TTC549 (cell line): ENCODE data around the gene PTPRU.

Source experiments
- FAIRE-seq: peaks from 2 replicates; lab custom pipeline; 2012; peaks lifted over from hg19 to GRCh38; lab: Jason Lieb, UNC

The PTPRU gene

DNA sequence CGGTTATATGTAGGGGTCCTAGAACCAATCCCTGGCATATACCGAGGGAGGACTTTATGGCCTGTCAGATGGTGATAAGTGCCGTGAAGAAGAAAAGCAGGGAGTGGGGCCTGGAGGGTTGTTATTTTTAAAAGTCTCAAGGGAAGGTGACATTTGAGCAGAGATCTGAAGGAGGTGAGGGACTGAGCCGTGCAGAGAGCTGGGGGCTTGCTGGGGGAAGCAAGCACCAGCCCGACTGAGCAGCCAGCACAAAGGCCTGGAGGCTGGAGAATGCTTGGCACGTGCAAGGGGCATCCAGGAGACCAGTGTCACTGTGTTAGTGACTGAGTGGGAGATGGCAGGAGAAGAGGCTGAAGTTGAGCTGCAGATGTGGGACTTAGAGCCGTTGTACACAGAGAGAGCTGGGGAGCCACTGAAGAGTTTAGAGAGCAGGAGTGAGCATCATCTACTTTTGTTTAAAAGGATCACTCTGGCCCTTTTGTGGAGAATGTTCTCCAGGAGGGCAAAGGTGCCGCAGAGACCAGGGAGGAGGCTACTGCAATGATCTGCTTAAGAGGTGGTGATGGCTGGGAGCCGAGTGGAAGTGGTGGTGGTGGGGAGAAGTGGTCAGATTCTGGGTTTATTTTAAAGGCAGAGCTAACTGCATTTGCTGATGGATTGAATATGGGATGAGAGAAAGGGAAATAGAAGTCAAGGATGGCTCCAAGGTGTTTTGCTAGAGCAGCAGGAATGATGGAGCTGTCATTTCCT lies 31.2 kb downstream of the PTPRU start:
- no peak for FAIRE-seq

DNA sequence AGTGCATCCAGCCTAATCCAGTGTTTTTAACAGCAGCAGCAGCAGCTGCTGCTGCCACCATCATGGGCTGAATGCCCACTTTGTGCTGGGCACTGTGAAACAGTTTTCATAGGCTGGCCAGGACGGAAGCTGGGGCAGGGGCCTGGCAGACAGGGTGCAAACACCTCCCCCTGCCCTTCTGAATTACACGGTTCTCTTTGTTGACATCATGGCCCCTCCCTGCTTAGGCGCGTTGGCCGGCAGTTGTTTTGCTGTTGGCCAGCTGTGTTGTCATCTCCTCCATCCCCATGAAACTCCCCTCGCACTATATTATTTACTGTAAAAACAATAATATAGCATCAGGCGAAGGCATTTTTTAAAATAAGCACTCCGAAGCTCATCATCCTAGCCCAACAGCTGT lies 33.1 kb downstream of the PTPRU start:
- FAIRE-seq = no peak

DNA sequence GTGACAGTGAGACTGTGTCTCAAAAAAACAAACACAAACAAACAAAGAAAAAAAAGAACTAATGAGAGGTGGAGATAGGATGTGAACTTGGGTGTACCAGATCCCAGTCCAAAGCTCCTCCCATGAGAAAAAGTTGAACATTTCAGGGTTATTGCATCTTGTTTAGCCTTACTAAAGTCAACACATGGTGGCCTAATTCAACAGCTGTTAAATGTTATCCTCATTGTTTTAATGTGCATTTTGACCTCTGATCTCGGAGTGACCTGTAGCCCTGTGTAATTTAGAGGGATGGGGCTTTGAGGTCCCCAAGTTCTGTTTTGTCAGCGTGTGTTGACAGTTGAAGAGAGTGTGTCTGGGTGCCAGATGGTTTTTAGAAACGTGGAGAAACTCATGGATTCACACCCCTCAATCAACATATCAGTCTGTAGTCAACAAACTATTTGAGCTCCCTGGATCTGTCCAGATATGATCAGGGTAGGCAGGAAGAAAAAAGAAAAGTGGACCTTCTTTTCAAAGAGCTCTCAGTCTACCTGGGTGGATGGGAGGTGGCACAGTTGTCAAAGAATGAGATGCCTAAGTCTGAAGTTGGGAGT lies 34.7 kb downstream of the PTPRU start:
- FAIRE-seq = no peak

DNA sequence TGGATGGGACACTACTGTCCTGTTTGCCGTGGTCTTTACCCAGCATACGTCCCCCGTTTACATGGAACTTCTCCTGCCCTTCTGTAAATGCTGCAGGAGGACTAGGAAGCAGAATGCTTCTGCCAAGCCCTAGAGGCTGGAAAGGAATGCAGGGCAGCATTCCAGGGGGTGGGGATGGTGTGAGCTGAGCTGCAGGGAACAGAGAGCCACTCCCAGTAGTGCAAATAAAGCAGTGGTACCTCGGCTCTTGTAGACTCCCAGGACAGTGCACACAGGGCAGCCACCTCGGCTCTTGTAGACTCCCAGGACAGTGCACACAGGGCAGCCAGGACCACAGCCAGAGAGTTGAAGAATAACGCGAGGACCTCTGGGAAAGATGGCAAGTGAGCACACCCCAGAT lies 35.4 kb downstream of the PTPRU start:
- FAIRE-seq = no peak

DNA sequence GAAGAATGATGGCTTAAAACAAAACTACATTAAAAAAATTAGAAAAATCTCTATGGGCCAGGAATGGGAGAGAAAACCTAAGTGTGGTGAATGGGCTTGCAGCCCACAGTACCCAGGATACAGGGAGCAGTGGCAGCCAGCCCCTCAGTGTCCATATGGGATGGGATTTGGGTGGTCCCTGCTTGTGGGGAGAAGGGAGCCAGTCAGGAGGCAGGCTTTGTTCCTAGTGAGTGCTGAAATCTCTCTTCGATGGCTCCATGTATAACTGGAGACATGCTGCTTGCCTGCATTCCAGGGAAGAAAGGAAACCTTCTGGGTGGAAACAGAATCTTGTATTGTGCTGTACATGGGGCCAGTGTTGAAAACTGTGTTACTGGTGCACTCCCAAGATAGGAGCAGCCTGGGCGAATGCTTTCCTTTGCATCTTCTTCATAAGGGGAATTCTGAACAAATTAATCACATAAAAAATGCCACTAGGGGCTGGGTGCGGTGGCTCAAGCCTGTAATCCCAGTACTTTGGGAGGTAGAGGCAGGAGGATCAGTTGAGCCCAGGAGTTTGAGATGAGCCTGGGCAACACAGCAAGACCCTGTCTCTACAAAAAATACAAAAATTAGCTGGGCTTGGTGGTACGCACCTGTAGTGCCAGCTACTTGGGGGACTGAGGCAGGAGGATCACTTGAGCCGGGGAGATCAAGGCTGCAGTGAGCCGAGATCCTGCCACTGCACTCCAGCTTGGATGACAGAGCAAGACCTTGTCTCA lies 36.0 kb downstream of the PTPRU start:
- no peak for FAIRE-seq

DNA sequence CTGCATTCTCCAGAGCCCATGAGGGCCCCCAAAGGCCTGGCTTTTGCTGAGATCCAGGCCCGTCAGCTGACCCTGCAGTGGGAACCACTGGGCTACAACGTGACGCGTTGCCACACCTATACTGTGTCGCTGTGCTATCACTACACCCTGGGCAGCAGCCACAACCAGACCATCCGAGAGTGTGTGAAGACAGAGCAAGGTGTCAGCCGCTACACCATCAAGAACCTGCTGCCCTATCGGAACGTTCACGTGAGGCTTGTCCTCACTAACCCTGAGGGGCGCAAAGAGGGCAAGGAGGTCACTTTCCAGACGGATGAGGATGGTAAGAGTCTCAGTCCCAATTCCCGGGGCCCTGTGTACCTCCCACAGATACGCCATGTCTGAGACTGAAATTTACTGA lies 39.1 kb downstream of the PTPRU start:
- no peak for FAIRE-seq

DNA sequence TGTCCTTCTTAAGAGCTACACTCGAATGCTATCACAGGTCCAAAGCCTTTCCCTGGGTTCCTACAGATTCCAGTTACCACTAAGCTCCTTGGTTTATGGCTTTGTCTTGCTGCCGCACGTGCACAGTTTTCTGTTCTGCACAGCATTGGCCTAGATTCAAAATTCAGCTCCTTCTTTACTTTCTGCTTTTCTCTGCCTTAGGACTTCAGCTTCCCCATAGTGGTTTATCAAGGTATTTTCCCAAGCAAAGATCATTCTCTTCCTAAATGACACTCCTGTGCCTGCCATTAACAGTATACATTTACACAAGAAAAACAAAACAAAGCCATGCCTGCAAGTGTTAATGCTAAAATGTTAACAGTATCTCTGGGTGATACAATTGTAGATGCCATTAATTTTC lies 41.8 kb downstream of the PTPRU start:
- FAIRE-seq = no peak

DNA sequence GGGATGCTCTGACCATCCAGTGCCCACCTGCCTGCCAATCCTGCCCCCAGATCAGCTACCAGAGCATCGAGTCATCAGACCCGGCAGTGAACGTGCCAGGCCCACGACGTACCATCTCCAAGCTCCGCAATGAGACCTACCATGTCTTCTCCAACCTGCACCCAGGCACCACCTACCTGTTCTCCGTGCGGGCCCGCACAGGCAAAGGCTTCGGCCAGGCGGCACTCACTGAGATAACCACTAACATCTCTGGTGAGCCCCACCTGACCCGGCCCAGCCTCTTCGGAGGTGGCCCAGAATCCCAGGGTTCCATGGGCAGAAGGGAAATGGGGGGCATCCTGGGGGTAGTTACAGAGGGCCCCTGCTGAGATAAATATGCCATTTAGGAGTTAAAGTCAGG lies 43.1 kb downstream of the PTPRU start:
- no peak for FAIRE-seq

DNA sequence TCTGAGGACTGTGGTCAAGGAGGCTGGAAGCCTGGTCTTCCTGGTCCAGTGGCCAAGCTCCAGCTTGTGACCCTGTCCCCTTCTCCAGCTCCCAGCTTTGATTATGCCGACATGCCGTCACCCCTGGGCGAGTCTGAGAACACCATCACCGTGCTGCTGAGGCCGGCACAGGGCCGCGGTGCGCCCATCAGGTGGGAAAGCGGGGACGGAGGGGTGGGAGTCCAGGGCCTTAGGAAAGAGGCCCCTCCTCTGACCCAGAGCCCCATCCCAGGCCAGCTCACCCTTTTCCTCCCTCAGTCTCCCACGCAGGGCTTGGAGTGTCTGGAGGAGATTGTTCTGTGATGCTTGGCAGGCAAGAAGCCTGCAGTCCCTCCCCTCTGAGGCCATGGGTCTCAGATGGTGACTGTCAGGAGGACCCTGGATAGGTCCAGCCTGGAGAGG lies 43.6 kb downstream of the PTPRU start:
- FAIRE-seq = no peak

DNA sequence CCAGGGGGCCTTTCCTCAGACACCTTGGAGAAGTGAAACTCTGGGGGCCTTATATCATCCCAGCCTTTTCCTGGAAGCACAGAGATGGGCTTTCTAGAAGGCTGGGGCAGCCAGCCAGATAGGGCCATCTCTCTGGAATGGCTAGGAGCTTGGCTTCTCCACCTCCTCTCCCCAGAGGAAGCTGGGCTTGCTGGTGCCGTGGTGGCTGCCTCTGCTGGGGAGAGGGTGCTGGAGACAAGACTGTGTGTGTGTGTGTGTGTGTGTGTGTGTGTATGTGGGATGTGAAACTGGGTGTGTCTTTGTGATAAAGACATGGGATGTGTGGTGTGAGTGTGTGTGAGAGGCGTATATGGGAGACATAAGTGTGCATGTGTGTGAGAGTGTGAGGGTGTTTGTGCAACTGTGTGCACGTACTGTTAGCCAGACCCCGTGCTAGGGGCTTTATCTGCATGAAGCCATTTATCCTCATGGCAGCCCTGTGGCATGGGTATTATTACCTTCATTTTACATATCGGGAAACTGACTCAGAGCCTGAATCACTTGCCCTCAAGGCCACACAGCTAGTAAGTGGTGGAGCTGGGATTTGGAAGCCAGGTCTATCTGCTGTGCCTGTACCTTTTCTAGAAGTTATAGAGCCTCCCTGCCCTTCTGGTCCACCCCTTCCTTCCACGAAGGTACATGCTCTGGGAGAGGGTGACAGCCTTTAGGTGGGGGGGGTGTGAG lies 44.2 kb downstream of the PTPRU start:
- FAIRE-seq = no peak

DNA sequence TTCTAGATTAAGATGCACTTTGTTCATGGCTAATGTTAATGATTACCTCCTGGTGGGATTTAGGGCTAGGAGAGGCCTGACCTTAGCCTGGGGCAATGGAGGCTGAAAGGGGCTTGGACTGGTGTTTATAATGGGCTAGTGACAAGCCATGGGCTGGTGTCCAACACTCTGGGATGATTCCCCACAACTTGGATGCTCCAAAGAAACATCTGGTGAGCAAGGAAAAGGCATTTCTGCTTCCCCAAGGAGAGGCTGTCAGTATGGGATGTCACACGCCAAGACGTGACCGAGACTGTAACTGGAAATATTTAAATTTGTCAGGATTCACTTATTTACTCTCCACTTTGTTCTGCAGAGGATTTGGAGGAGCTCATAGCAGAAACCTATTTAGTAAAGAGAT lies 45.2 kb downstream of the PTPRU start:
- FAIRE-seq = no peak

DNA sequence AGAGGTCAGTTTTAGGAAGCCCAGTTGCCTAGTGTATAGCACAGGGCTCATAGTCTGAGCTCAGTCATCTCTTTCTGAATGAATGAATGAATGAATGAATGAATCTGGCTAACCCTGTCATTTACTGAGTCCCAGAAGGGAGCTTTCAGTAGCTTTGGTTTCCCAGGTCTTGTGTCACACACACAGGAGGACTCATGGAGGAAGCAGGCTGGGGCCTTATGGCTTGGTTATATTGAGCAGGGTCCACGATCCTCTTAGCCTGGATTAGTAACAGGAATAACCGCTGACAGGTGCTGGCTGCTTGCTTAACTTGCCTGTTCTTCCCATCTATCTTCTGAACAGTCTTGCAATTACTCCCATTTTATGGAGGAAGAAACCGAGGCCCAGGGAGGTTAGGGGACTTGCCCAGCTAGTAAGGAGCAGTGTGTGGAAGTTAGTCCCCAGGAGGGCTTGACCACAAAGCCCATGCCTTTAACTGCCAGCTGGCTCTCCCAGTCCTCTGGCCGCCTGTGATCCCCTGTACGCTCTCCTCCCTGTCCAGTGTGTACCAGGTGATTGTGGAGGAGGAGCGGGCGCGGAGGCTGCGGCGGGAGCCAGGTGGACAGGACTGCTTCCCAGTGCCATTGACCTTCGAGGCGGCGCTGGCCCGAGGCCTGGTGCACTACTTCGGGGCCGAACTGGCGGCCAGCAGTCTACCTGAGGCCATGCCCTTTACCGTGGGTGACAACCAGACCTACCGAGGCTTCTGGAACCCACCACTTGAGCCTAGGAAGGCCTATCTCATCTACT lies 46.0 kb downstream of the PTPRU start:
- no peak for FAIRE-seq

DNA sequence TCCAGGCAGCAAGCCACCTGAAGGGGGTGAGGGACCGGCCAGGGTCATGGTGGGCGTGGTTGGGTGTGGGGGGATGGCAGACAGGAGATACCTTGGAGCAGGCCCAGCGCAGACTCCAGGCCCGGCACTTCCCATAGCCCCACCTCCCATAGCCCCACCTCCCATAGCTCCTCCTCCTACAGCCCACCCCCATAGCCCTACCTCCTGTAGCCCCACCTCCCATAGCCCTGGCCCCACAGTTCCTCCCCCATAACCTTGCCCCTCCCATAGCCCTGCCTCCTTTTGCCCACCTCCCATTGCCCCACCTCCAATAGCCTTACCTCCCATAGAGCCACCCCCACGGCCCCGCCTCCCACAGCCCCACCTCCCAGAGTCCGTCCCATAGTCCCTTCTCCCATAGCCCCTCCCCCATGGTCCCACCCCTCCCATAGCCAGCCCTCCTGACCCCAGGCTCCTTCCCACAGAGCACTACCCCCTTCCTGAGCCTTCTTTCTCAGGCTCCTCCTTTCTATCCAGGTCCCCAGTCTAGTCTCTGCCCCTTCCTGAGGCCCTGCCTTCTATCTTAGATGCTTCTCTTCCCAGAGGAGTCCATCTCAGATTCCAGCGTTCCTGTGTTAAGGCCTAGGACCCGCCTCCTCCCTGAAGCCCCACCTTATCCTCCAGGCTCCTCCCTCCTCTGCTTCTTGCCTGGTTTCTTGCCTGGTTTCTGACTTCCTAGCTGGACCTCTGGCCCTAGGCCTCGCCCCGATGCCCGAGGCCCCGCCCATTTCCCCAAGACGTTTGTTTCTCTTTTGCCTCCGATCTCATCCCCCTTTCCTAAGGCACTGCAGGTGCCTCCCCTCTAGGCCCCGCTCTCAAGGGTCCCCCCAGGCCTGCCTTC lies 46.8 kb downstream of the PTPRU start:
- FAIRE-seq = peak; percentile 87

DNA sequence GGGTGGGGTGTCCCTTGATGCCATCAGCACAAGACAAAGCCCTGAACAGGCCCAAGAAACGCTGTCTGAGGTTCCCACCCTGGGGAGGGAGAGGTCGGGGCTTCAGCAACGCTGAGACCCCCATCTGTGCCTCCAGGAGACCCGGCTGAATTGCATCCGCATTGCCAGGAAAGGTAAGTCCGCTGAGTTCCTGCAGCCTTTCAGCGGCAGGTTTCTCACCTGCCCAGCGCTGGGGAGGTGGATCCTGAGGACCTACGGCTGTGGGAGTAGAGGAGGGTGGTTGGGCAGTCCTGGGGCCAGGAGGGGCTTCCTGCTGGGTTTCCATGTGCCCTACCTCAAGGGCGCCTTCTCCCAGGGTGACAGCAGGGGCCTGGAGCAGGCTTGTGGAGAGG lies 47.5 kb downstream of the PTPRU start:
- no peak for FAIRE-seq

DNA sequence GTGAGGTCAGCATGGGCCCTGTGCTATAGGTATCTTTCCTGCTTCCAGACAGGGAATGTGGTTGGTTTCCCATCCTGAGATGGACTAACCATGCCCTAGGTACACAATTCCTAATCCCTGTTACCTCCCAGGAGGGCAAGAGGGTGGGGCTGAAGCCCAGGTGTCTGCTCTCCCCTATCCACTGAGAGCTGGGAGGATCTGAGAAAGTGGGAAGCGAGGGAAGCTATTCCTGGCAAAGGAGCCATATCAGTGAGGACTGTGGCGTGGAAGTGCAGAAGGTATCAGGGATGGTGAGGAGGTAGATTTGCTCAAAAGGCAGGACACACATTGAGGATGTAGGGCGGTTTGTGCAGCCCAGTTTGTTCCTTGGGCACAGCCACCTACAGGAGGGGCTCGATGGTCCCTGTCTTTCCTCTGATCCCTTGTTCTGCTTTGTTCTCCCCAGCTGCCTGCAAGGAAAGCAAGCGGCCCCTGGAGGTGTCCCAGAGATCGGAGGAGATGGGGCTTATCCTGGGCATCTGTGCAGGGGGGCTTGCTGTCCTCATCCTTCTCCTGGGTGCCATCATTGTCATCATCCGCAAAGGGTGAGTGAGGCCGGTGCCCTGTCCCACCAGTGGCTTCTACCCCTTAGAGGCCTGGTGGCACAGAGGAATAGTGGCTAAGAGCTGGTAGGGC lies 48.1 kb downstream of the PTPRU start:
- no peak for FAIRE-seq

DNA sequence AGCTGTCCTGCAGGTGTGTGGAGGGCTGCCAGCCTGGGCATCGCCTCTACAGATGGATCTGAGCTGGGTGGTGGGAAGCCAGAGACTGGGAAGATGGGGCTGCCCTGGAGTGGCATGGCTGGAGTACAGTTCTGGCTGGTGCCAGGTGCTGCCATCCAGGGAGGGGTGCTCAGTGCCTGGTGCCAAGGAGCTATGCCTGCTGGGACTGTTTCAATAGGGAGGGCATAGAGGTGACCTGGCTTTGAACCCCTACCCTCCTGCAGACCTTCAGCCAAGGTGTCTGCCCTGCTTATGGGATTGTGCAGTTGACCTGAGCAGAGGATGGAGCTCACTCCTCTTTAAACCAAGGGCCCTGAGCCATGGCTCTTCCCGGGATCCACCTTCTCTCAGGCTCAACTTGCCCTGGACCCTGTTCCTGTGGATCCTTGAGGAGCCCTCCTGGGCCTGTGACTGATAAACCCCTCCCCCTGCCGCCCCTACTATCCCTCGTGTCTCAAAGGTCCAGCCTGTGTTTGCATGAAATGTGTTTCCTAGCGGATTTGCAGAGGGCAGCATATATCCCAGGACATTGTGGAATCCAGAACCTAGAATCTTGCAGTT lies 48.7 kb downstream of the PTPRU start:
- no peak for FAIRE-seq

DNA sequence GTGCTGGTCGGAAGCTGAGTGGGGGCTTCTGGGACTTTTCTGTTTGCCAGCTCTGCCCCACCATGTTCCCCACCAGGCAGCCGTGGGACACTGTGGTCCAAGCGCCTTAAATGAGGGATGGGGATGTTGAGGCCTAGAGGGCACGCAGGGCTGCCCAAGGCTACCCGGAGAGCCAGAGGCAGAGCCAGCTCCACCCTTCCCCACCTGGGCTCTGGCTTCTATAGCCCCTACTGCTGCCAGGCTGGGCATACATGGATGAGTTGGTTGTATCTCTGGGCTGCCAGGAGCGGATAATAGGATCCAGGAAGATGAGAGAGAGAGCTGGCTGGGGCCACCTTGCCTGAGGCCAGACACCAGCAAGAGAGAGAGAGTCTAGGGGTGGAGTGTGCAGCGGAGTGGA lies 49.4 kb downstream of the PTPRU start:
- no peak for FAIRE-seq

DNA sequence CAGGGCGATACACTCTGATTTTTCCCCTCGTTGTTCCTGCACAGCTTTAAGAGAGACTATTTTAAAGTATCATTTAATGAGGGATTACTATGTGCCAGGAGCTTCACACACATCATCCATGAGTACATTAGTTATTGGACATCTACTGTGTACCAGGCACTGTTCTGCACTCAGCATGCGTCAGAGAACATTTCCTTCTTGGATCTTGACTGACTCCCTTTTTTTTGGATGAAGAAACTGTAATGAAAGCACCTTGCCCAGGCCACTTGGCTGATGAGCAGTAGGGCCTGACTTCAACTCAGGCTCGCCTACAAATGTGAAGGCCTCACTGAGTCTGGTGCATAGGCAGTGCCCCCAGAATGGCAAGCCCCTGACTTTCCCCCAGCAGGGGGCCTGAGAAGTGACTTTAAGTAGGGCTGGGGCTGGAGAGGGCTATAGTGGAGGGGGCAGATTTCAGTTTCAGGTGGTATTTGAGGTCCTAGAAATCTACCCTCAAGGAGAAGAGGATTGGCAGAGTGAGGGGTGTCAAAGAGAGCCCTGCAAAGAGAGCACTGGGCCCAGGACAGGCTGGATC lies 50.0 kb downstream of the PTPRU start:
- FAIRE-seq = no peak

DNA sequence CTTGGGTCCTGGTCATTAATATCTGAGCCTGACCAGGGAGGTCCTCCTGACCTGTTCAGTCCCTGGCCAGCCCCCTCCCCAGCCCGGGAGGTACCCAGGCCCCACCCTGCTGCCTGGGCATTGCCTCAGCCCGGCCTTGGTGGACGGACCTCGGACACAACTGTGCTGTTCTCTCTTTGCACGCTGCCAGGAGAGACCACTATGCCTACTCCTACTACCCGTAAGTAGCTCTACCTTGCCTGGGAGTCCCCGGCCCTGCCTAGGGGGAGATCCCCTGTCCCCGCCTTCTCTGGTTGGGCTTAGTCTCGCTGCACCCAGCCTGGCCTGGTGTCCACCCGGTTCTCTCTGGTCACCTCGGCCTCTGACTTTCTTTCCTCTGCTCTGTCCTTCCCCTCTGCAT lies 53.2 kb downstream of the PTPRU start:
- no peak for FAIRE-seq
